Lower leg skin (tissue), 4 donors: Measurements from ENCODE around the gene CCDC188. TPM values are rescaled to one million over a fixed set of nuclear protein-coding genes. Genes with fewer than 3 reads are reported as not detected.

Experiments used
- DNase-seq, 2 donors: peaks; one replicate each; pipeline ENCODE4 v3.0.0-alpha.2; 2019; ENCODE audit warnings: low spot score in 2 of 2
- H3K4me3 ChIP-seq: fragments of 200-600 bp; sonication (generic); 2 replicates; pipeline ENCODE4 v1.5.1; 2017; ENCODE audit warnings: mild to moderate bottlenecking, low read depth; ENCODE audit not compliant: poor library complexity, severe bottlenecking
- CTCF ChIP-seq, 3 donors: fragments of 450-650 bp; IDR thresholded peaks; one replicate each; pipeline ENCODE4 v1.5.1; 2016; ENCODE audit warnings: antibody characterized with exemption in 3 of 3, mild to moderate bottlenecking in 3 of 3, moderate library complexity in 2 of 3
- POLR2A ChIP-seq, 2 donors: fragments of 450-650 bp; IDR thresholded peaks; one replicate each; pipeline ENCODE4 v1.6.1; 2016 to 2017; ENCODE audit warnings: antibody characterized with exemption in 2 of 2, mild to moderate bottlenecking in 1 of 2, moderate library complexity in 1 of 2
- WGBS, 2 donors: methylation state at CpG; one replicate each; pipeline ENCODE4 v1.1.5; 2018; 5-methylcytosine and 5-hydroxymethylcytosine counted together
- intact Hi-C: fragments of 100-400 bp; cut with DNase I; formaldehyde crosslinking; loops from one replicate; pipeline ENCODE4 v1.15.0; 2023; ENCODE audit warnings: low total_unique reads
- total RNA-seq, 4 donors: library from RNA; depleted of rRNA; stranded (reverse); fragments of >200 nt; gene quantifications; one replicate each; pipeline ENCODE4 v1.1.0, GENCODE V29; 2016

Gene CCDC188
- total RNA-seq, 4 donors from 2014 or later = 0.16 to 2.1 (median 1.7) TPM; not detected in 1

DNA sequence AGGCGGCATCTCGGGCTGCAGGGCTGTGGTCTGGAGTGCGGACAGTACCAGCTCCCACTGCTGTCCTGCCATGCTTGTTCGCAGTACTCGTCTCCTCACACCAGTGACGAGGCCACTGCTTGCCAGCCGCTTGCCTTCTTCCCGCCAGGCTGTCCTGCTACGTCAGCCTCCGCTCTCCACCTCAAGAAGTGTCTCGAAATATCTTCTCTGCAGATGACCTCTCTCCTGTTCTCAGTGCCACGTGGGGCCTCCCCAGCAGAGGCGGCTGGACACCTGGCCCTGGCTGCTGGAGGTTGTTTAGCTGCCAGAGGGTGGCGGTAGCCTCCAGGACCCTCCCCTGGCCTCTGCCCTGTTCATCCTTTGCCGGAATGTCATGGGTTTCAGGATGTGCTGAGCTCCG is 3.1 kb upstream of the CCDC188 start:
- no peak overlapping the region for H3K4me3 ChIP-seq
- DNase-seq = no peak
- WGBS, 2 donors = 70% methylated on average over 16 of the region's 16 CpGs
- intact Hi-C loops = no loop called here
- no peak for TF ChIP-seq POLR2A (IDR thresholded peaks at IDR 0.05)

DNA sequence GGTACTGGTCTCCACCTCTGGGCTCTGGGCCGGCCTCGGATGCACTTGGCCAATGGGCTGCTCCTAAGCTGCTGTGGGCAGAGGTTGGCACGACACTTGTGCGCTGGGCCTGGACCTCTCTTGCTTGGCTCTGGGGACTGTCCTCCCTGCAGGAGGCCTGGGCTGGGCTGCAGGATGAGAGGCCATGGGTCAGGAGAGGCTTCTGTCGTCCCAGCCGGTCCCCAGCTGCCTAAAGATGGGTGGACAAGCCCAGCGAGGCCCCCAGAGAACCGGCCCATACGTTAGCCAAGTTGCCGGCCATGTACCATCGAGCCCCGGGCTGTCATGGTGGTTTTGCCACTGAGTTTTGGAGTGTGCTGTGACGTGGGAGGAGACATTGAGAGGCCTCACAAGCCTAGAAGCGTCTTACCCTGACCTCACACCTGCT is 1.6 kb upstream of the CCDC188 start:
- 83% methylated on average over 7 of the region's 14 CpGs; no CpG with 5 or more reads in 1 of the 2 donors for WGBS, 2 donors

GRCh38 chr22:20151276-20151588 is 377 bp upstream of the CCDC188 start:
- WGBS, 2 donors = 88 to 91% methylated on average over 4 of the region's 4 CpGs
- intact Hi-C loops = no loop called here
- DNase-seq = no peak
- TF ChIP-seq POLR2A (IDR thresholded peaks at IDR 0.05) = no peak
- TF ChIP-seq CTCF (IDR thresholded peaks at IDR 0.05) = no peak
- no peak overlapping the region for H3K4me3 ChIP-seq

More for the DNA sequence above, 1.6 kb upstream of the CCDC188 start:
- DNase-seq = no peak
- H3K4me3 ChIP-seq = no peak overlapping the region
- no peak for TF ChIP-seq POLR2A (IDR thresholded peaks at IDR 0.05)
- TF ChIP-seq CTCF (IDR thresholded peaks at IDR 0.05) = no peak
- intact Hi-C loops = no loop called here

DNA sequence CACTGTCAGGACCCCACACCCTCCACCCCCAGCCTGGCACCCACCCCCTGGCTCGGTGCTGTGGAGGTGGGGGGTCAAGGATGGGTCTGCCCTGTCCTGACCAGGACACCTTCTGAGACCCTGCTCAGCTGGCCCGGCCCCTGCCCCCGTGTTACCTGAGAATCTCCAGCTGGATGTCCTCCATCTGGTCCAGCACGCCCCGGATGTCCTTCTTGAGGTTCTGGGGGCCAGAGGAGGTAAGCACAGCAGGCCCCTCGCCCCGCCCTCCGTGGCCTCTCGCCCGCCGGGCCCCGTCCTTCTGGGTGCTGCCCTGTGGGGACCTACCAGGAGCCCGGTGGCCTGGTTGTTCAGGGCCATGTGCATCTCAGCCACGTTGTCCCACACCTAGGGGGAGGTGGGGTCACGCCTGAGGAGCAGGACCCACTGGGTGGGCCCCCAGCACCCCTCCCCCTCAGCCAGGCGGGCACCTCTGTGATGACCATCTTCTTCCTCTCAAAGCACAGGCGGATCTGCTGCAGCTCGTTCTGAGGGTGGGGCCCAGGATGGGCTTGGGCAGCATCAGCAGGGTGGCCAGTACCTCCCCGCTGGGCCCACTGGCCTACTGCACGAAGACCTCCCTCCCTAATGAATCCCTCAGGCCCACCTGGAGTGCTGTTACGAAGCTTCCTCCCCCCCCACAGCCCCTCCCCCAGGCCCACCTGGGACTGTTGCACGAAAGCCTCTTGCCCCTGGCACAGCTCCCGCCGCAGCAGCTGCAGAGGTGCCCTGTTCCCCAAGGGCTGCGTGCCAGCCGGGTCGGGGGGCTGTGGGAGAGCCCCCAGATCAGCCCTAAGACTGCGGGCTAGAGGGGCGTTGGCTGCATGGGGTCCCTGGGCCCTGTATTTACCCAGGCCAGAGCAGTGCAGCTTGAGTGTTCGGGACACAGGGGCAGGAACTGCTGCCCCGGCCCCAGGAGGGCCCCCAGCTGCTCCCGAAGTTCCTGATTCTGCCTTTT is 1.3 kb downstream of the CCDC188 start:
- intact Hi-C loops = no loop called here
- 66 to 68% methylated on average over 24 to 28 of the region's 32 CpGs for WGBS, 2 donors
- H3K4me3 ChIP-seq = no peak overlapping the region
- no peak for TF ChIP-seq CTCF (IDR thresholded peaks at IDR 0.05)
- no peak for TF ChIP-seq POLR2A (IDR thresholded peaks at IDR 0.05)
- no peak for DNase-seq

DNA sequence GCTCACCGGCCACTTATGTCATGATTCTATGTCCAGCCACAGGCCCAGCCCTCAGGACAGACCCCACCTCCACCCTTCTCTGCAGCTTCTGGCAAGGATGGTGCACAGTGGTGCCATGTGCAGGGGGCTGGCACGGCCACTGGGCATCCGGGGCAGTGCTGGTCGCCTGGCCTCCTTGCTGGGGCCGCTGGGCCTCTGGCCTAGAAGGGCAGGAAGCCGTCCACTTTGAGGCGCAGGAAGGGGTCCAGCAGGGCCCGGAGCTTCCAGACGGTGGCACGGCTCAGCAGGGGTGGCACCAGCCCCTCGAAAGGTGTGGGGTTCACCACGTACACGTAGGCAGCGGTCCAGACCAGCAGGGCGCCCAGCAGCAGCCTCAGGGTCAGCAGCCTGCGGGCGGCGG is 2.4 kb downstream of the CCDC188 start:
- DNase-seq = no peak
- intact Hi-C loops = no loop called here
- TF ChIP-seq CTCF (IDR thresholded peaks at IDR 0.05) = no peak
- no peak for TF ChIP-seq POLR2A (IDR thresholded peaks at IDR 0.05)
- no peak overlapping the region for H3K4me3 ChIP-seq
- 68 to 85% methylated on average over 5 to 7 of the region's 18 CpGs for WGBS, 2 donors

DNA sequence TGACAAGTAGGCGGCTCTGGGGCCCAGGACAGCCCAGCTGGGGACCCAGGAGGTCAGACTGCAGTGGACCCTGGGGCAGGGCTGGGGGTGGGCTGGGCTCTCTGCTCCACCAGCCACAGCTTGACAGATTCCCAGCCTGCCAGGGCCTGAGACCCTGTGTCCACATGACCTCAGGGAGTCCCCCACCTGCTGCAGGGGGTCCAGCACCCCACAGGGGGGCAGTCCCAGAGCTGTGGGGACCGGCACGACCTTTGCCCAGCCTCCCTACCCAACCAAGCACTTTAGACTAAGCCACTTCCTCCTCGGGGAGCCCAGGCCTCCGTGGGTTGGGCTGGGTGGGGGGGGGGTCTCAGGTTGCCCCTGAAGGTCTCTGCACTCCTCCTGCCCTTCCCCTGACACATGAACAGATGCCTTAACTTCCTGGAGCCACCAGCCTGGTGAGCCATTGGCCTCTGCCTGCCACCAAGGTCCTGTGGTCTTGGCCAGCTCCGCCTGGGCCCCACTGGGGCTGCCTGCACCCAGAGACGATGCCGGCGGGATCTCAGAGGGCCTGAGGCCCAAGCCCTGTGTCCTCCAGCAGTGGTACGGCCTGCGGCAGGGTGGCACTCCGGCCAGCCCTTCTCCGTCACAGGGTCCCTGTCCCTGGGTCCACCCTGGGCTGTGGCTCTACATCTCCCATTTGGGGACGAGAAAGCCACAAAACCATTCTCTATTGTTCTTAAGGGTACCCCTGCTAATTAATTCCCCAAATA is 3.4 kb downstream of the CCDC188 start:
- H3K4me3 ChIP-seq = no peak overlapping the region
- TF ChIP-seq CTCF (IDR thresholded peaks at IDR 0.05) = no peak
- no peak for TF ChIP-seq POLR2A (IDR thresholded peaks at IDR 0.05)
- DNase-seq = no peak
- intact Hi-C loops = no loop called here
- WGBS, 2 donors = 77 to 78% methylated on average over 12 of the region's 14 CpGs
